ENCODE results near the gene EXOC6. TPM values are rescaled to one million over a fixed set of nuclear protein-coding genes. Genes with fewer than 3 reads are reported as not detected.

Gene EXOC6
- total RNA-seq, 8 experiments from 2014 or later: 1.9 to 24.3 (median 14.6) TPM

DNA sequence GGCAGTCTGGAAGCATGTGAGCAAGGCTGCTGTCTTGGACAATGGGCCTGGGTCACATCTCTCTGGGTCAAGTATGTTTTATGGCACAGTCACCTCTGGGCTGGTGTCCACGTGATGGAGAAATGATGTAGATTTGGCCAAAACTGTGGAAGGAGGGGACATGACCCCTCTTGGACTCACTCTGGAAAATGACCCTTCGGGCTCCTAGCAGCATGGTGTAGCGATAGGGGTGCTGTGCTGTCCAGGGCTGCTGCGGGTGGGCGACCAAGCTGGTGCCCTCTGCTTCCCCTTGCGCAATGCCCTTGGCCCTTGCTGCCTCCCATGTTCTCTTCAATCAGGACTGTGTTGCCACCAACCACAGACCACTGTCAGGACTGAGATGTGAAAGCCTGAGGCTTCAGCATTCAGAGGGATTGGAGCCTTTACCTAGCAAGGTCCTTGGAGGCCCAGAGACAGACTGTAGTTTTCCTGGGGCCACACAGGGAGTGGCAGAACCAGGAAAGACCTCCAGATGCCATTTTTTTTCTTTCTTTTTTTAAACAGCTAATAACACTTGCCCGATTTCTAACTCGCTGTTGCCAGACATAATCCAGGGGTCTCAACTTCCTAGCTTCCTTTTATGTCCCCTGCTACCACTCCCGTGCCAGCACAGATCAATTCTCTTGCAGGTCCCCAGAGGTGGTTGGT is 231.5 kb downstream of the EXOC6 start:
- no peak overlapping the region for H3K4me3 ChIP-seq
- 0 to 90% (median 60%) methylated on average over 1 to 6 of the region's 9 CpGs; no CpG with 5 or more reads in 3 of the 10 experiments for WGBS, 10 experiments
- peaks cover 0 to 2% of the 10 kb centered on the region in 2 donors for H3K4me1 ChIP-seq (replicated peaks in 1 of 2)
- in situ Hi-C loops (cut with MboI; ENCODE audit: low pct_unique_long_range_greater_than_20kb in 2 of 9, low sequenced_read_pairs in 9 of 9, unreplicated experiment in 9 of 9): loop anchor here in 3 of 9 experiments (10.0 to 25.0 kb wide), 3 partner anchors 207 to 407 kb away; partner anchors contain the start of genes CEP55 (in 1 of the 3) and MYOF (in 1 of the 3)
- no peak overlapping the region for H3K27ac ChIP-seq
- ATAC-seq (replicated peaks in 6 of 8): peak in 3 of 8 experiments; percentile 12 to 28 (median 16)

DNA sequence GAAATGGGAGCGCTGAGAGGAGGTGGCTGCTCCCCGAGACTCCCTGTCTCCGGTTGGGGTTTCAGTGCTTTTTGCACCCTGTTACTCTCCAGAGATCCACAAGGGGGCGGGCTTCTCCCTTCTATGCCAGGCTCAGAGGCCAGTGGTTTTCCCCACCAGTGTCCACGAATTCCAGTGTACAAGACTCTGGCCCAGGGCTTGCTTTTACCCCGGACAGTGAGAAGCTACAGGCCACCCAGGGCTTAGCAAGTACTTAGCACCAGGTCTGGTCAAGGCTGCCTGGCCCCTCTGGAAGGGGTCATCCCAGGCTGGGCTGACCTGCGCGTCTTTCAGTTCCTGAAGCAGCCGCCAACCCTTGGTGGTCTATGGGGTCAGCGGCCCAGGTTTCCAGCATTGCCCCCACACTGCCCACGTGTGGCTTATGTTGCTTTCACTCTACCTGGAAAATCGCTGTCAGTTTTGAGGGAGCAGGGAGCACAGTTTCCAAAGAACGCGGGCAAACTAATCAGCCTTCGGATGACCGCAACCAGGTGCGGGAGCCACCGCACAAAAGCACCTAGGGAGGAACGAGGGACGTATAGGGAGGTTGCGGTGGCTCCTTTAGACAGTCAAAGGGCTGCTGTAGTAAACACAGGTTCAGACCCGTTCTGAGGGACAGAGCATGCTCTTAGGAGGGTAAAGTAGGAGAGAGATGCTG is 232.2 kb downstream of the EXOC6 start:
- peak; percentile 52 to 89 (median 68) for ATAC-seq (replicated peaks in 6 of 8)
- Histone ChIP-seq H3K4me3 (no peak overlapping the region), H3K4me1 (replicated peaks in 1 of 2) (peaks cover 0 to 2% of the 10 kb centered on the region in 2 donors), H3K27ac (no peak overlapping the region)
- 35 to 82% (median 59%) methylated on average over 4 to 12 of the region's 22 CpGs; no CpG with 5 or more reads in 4 of the 10 experiments for WGBS, 10 experiments
- in situ Hi-C loops (cut with MboI; ENCODE audit: low pct_unique_long_range_greater_than_20kb in 2 of 9, low sequenced_read_pairs in 9 of 9, unreplicated experiment in 9 of 9): loop anchor here in 3 of 9 experiments (10.0 to 25.0 kb wide), 3 partner anchors 207 to 407 kb away; partner anchors contain the start of genes CEP55 (in 1 of the 3) and MYOF (in 1 of the 3)

DNA sequence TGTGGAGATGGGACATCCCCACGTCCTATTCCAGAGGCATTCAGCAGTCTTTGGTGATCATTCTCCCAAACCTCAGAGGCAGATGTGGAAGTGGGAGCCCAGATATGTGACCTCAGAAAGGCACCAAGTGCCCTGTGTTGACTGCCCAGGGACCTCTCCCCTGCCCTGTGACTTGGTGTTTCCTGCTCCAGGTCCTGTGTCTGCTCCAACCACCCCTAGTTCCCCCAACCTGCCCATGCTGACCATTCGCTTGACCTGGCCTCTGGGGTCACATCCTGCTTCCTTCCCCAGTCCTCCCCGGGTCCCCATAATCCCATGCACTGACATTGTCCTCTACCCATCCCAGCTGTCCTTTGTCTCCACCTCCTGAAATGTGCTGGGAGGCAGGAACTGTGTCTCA is 233.0 kb downstream of the EXOC6 start:
- no peak overlapping the region for H3K27ac ChIP-seq
- in situ Hi-C loops (cut with MboI; ENCODE audit: low pct_unique_long_range_greater_than_20kb in 2 of 9, low sequenced_read_pairs in 9 of 9, unreplicated experiment in 9 of 9): loop anchor here in 3 of 9 experiments (10.0 to 25.0 kb wide), 3 partner anchors 206 to 406 kb away; partner anchors contain the start of genes CEP55 (in 1 of the 3) and MYOF (in 1 of the 3)
- peaks cover 0 to 2% of the 10 kb centered on the region in 2 donors for H3K4me1 ChIP-seq (replicated peaks in 1 of 2)
- ATAC-seq (replicated peaks in 6 of 8): no peak
- no peak overlapping the region for H3K4me3 ChIP-seq
- WGBS, 10 experiments: 92% methylated on average over 2 of the region's 3 CpGs; no CpG with 5 or more reads in 9 of the 10 experiments

DNA sequence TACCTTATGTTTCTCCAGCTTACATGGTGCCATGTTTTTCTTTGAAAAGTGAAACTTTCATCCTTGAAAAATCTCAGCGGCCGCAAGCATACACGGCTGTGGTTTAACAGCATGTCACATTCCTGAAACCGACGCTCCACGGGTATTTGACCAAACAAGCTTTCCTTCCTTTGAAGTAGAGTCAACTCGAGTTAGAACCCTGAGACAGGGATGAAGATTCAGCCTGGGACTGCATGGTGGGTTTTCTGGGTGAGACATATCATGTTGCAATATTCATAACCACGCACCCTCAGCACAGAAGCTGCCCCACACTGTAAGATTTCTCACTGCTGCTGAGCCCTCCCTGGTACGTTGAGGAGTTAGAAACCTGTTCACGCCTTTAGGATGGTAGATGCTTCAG is 233.5 kb downstream of the EXOC6 start:
- no peak overlapping the region for H3K4me3 ChIP-seq
- no peak overlapping the region for H3K27ac ChIP-seq
- WGBS, 10 experiments: 50 to 86% (median 67%) methylated on average over 1 to 10 of the region's 10 CpGs; no CpG with 5 or more reads in 1 of the 10 experiments
- in situ Hi-C loops (cut with MboI; ENCODE audit: low pct_unique_long_range_greater_than_20kb in 2 of 9, low sequenced_read_pairs in 9 of 9, unreplicated experiment in 9 of 9): loop anchor here in 3 of 9 experiments (10.0 to 25.0 kb wide), 3 partner anchors 205 to 405 kb away; partner anchors contain the start of genes CEP55 (in 1 of the 3) and MYOF (in 1 of the 3)
- ATAC-seq (replicated peaks in 6 of 8): no peak
- peaks cover 0 to 2% of the 10 kb centered on the region in 2 donors for H3K4me1 ChIP-seq (replicated peaks in 1 of 2)

DNA sequence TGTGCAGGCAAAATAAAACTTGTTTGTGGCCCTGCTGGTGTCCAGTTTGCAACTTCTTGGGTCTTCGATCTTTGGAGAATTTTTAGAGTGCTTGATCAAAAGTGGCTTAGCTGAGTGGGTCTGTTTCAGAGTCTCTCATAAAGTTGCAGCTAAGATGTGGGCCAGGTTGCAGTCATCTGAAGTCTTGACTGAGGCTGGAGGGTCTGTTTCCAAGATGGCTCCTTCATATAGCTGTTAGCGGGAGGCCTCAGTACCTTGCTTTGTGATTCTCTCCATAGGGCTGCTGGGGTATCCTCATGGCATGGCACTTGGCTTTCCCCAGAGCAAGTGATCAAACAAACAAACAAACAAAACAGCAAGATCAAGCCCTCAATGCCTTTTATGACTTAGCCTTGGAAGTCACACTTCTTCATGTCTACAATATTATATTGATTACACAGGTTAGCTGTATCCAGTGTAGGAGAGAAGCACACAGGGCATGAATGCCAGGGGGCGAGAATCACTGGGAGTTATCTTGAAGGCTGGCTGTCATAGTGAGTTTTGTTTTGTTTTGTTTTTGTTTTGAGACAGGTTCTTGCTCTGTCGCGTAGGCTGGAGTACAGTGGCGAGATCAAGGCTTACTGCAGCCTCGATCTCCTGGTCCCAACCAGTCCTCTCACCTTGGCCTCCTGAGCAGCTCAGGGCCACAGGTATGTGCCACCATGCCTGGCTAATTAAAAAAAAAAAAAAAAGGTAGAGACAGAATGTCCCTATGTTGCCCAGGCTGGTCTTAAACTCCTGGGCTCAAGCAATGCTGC is 235.6 kb downstream of the EXOC6 start:
- in situ Hi-C loops (cut with MboI; ENCODE audit: low pct_unique_long_range_greater_than_20kb in 2 of 9, low sequenced_read_pairs in 9 of 9, unreplicated experiment in 9 of 9): loop anchor here in 3 of 9 experiments (10.0 to 25.0 kb wide), 3 partner anchors 203 to 403 kb away; partner anchors contain the start of genes CEP55 (in 1 of the 3) and MYOF (in 1 of the 3)
- WGBS, 10 experiments: 51 to 100% (median 82%) methylated on average over 2 to 7 of the region's 7 CpGs; no CpG with 5 or more reads in 3 of the 10 experiments
- H3K4me1 ChIP-seq (replicated peaks in 1 of 2): peaks cover 2 to 4% of the 10 kb centered on the region in 2 donors
- H3K4me3 ChIP-seq: no peak overlapping the region
- no peak for ATAC-seq (replicated peaks in 6 of 8)
- H3K27ac ChIP-seq: no peak overlapping the region

DNA sequence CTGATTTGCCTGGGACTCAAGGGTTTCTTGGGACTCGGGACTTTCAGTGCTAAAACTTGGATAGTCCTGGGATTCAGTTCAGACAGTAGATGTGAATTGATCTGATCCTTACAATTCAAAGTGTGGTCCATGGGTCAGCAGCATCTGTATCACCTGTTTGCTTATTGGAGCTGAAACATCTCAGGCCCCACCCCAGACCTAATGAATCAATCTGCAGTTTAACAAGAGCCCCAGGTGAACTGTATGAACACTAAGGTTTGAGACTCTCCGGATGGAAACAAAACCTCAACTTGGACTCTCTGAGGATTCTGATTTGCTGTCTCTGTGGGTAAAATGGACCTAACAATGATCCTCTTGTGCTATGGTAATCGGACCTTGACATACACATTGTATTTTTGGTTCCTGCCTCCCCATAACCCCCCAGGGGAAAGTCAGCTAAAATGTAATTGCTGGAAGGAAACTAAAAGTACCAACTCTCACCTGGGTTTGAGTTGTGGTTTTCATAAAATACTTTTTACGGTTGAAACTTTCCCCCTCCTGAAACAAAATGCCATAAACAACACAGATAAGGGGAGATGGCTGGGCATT is 237.0 kb downstream of the EXOC6 start:
- no peak overlapping the region for H3K27ac ChIP-seq
- whole genome bisulfite sequencing, 10 experiments: 48 to 100% (median 83%) methylated on average over 1 to 4 of the region's 4 CpGs; no CpG with 5 or more reads in 1 of the 10 experiments
- in situ Hi-C loops (cut with MboI; ENCODE audit: low pct_unique_long_range_greater_than_20kb in 2 of 9, low sequenced_read_pairs in 9 of 9, unreplicated experiment in 9 of 9): loop anchor here in 3 of 9 experiments (10.0 to 25.0 kb wide), 3 partner anchors 202 to 402 kb away; partner anchors contain the start of genes CEP55 (in 1 of the 3) and MYOF (in 1 of the 3)
- peaks cover 0 to 4% of the 10 kb centered on the region in 2 donors for H3K4me1 ChIP-seq (replicated peaks in 1 of 2)
- no peak for ATAC-seq (replicated peaks in 6 of 8)
- no peak overlapping the region for H3K4me3 ChIP-seq

DNA sequence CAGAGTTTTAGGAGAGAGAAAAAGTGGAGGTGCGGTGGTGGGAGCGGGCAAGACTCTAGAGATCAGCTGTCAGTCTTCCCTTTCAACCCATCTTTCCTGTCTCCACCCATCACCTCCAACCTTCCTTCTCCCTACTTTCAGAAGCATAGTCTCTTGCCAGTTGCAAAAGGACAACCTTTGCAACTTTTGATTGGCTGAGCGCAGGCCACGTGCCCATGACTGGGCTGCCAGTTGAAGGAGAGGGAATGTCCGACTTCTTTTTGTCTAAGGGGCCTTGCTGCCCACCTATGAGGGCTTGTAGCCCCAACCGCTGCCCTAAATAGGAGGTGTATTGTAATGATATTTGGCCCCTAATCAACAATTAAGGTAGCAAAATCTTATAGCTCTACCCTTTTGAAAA is 238.0 kb downstream of the EXOC6 start:
- in situ Hi-C loops (cut with MboI; ENCODE audit: low pct_unique_long_range_greater_than_20kb in 2 of 9, low sequenced_read_pairs in 9 of 9, unreplicated experiment in 9 of 9): loop anchor here in 3 of 9 experiments (10.0 to 25.0 kb wide), 3 partner anchors 201 to 401 kb away; partner anchors contain the start of genes CEP55 (in 1 of the 3) and MYOF (in 1 of the 3)
- no peak overlapping the region for H3K4me3 ChIP-seq
- no peak for ATAC-seq (replicated peaks in 6 of 8)
- peaks cover 0 to 4% of the 10 kb centered on the region in 2 donors for H3K4me1 ChIP-seq (replicated peaks in 1 of 2)
- no peak overlapping the region for H3K27ac ChIP-seq
- whole genome bisulfite sequencing, 10 experiments: 80 to 100% (median 92%) methylated on average over 1 to 6 of the region's 6 CpGs; no CpG with 5 or more reads in 1 of the 10 experiments

DNA sequence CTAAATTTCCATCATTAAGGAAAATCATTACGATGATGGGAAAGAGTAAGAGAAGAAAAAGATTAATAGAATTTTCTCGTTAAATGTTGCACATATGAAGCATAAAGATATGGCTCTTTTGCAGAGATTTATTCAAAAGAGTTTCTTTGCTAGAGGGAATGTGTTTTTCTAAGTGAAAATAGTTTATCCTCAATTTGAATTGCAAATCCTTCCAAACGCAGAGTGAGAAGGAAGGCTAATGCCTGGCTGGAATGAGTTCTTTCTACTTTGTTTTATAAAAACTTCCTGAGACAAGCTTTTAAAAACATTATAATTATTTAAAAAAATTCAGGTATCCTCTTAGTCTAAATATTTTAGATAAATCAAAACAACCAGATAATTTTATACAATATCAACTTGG is 239.5 kb downstream of the EXOC6 start:
- WGBS, 10 experiments: 0 to 87% (median 37%) methylated on average over 1 to 3 of the region's 3 CpGs
- ATAC-seq (replicated peaks in 6 of 8): peak in 3 of 8 experiments; percentile 59 to 79 (median 64)

DNA sequence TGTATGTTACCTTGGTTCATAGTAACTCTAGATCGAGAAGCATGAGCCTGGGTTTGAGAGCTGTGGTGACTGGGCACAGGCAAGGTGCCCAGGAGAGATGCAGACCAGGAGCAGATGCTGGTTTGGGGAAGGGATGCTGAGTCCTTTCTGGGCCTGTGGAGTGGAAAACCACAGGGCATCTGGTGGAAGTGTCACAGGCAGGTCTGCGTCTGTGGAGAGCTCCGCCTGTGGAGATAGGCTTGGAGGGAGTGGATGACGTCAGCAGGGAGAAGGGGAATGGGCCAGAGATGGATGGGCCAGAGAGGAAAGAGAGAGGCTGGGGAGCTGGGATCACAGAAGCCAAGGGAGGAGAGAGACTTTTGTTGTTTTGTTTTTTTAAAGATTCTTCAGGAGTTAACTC is 240.1 kb downstream of the EXOC6 start:
- H3K4me3 ChIP-seq: no peak overlapping the region
- H3K4me1 ChIP-seq (replicated peaks in 1 of 2): peaks cover 0 to 4% of the 10 kb centered on the region in 2 donors
- H3K27ac ChIP-seq: no peak overlapping the region
- 31 to 100% (median 77%) methylated on average over 1 to 4 of the region's 4 CpGs; no CpG with 5 or more reads in 4 of the 10 experiments for WGBS, 10 experiments
- peak in 3 of 8 experiments; percentile 34 to 62 (median 54) for ATAC-seq (replicated peaks in 6 of 8)
- in situ Hi-C loops (cut with MboI; ENCODE audit: low pct_unique_long_range_greater_than_20kb in 2 of 9, low sequenced_read_pairs in 9 of 9, unreplicated experiment in 9 of 9): loop anchor here in 3 of 9 experiments (10.0 to 25.0 kb wide), 3 partner anchors 199 to 399 kb away; partner anchors contain the start of genes CEP55 (in 1 of the 3) and MYOF (in 1 of the 3)

More for the DNA sequence above, 239.5 kb downstream of the EXOC6 start:
- peaks cover 0 to 4% of the 10 kb centered on the region in 2 donors for H3K4me1 ChIP-seq (replicated peaks in 1 of 2)
- in situ Hi-C loops (cut with MboI; ENCODE audit: low pct_unique_long_range_greater_than_20kb in 2 of 9, low sequenced_read_pairs in 9 of 9, unreplicated experiment in 9 of 9): loop anchor here in 3 of 9 experiments (10.0 to 25.0 kb wide), 3 partner anchors 199 to 399 kb away; partner anchors contain the start of genes CEP55 (in 1 of the 3) and MYOF (in 1 of the 3)
- H3K27ac ChIP-seq: no peak overlapping the region
- no peak overlapping the region for H3K4me3 ChIP-seq

DNA sequence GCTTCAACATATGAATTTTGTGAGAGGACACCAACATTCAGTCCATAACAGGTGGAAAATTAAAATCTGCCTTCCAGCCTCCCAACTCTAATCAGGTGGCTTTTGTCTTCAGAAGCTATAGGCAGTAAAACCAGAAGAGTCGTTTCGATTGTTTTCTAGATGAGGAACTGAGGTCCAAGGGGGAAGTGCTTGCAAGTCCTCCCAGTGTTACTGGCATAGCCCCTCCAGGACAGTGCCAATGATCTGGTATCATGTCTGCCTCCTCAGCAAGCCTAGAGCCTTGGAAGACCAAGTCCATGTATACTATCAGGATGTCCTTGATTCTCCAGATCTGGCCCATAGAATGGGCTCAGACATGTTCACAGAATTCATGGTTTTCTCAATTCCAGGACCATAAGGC is 242.3 kb downstream of the EXOC6 start:
- peaks cover 0 to 4% of the 10 kb centered on the region in 2 donors for H3K4me1 ChIP-seq (replicated peaks in 1 of 2)
- in situ Hi-C loops (cut with MboI; ENCODE audit: low pct_unique_long_range_greater_than_20kb in 2 of 9, low sequenced_read_pairs in 9 of 9, unreplicated experiment in 9 of 9): loop anchor here in 4 of 9 experiments (10.0 to 25.0 kb wide), 3 partner anchors 197 to 397 kb away; partner anchors contain the start of genes CEP55 (in 1 of the 4) and MYOF (in 1 of the 4)
- 54 to 100% (median 86%) methylated on average over 1 to 2 of the region's 2 CpGs; no CpG with 5 or more reads in 4 of the 10 experiments for WGBS, 10 experiments
- H3K4me3 ChIP-seq: no peak overlapping the region
- no peak overlapping the region for H3K27ac ChIP-seq
- no peak for ATAC-seq (replicated peaks in 6 of 8)

DNA sequence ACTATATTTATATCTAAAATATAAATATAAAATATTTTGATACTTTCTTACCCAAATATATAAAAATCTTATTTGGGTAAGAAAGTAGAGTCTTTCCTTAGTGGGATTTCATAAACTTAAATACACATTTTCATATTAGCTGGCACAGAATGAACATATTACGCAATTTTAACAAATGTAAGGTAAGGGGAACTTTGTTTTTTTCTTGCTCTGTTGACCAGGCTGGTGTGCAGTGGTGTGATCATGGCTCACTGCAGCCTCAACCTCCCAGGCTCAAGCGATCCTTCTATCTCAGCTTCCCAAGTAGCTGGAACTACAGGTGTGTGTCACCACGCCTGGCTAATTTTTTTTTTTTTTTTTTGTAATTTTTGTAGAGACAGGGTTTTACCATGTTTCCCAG is 243.6 kb downstream of the EXOC6 start:
- no peak overlapping the region for H3K27ac ChIP-seq
- WGBS, 10 experiments: 60 to 100% (median 100%) methylated on average over 1 to 3 of the region's 3 CpGs; no CpG with 5 or more reads in 1 of the 10 experiments
- in situ Hi-C loops (cut with MboI; ENCODE audit: low pct_unique_long_range_greater_than_20kb in 2 of 9, low sequenced_read_pairs in 9 of 9, unreplicated experiment in 9 of 9): loop anchor here in 4 of 9 experiments (10.0 to 25.0 kb wide), 3 partner anchors 195 to 395 kb away; partner anchors contain the start of genes CEP55 (in 1 of the 4) and MYOF (in 1 of the 4)

More for the DNA sequence above, 243.6 kb downstream of the EXOC6 start:
- Histone ChIP-seq H3K4me3 (no peak overlapping the region), H3K4me1 (replicated peaks in 1 of 2) (peaks cover 0 to 4% of the 10 kb centered on the region in 2 donors)
- no peak for ATAC-seq (replicated peaks in 6 of 8)
